Adipose tissue (tissue), 3 donors: ENCODE data around the gene PAX7. TPM values are rescaled to one million over a fixed set of nuclear protein-coding genes. Genes with fewer than 3 reads are reported as not detected.

Source experiments
- H3K27ac ChIP-seq: one replicate; pipeline ENCODE4 v1.5.1; 2013; ENCODE audit warnings: low read depth, low read length
- WGBS, 3 donors: extraction: QIAGEN DNeasy Blood & Tissue Kit; methylation state at CpG; one replicate each; pipeline ENCODE4 v1.1.7; 2013; 5-methylcytosine and 5-hydroxymethylcytosine counted together
- polyA plus RNA-seq, 3 donors: library from polyadenylated mRNA; stranded (reverse); fragments of 200-250 nt; gene quantifications; one replicate each; pipeline ENCODE4 v1.2.3, GENCODE V29; 2013
- donor health status: healthy with polysubstance abuse.
- donor health status: Bipolar disorder and iron deficiency.
- donor health status: healthy.

PAX7 gene
- polyA plus RNA-seq, 3 donors = not detected

DNA sequence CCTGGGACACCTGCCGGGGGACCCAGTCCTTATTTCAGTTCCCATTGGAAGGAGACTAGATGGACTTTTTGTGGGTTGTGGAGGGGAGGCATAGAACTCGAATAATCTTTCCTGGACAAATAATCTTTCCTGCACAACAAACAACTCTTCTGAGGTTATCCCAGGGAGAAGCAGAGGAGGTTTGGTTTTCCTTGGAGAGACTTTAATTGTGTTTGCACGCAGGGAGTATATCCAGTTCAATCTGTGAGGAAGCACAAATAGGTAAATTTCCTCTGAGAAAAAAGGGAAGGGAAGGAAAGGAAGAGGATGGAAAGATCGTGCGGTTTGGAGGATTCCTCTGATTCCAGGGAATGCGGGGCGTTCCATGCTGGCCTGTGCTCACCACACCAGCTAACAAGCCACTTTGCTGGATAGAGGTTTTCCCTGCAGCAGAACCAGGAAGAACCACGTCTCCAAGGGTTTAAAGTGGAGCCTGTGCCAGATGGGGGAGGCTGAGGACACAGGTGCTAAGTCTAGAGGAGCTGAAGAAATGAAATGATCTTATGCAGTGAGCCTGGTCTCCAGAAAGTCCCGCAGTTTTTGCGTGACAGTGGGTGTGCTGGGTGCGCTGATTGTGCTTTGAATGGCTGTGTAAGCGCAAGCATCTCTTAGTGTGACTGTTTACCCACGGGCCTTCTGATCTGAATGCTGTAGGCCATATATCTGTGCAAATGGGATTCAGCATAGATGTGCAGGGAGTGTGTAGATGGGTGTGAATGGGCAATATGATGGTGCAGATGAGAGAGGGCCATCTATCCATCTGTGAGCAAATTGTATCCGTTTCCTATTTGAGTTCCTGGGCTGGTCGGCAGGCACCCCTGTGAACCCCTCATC, 7.6 kb downstream of the PAX7 start:
- no peak overlapping the region for H3K27ac ChIP-seq
- WGBS, 3 donors = 3 to 12% (median 9%) methylated on average over 15 of the region's 15 CpGs

DNA sequence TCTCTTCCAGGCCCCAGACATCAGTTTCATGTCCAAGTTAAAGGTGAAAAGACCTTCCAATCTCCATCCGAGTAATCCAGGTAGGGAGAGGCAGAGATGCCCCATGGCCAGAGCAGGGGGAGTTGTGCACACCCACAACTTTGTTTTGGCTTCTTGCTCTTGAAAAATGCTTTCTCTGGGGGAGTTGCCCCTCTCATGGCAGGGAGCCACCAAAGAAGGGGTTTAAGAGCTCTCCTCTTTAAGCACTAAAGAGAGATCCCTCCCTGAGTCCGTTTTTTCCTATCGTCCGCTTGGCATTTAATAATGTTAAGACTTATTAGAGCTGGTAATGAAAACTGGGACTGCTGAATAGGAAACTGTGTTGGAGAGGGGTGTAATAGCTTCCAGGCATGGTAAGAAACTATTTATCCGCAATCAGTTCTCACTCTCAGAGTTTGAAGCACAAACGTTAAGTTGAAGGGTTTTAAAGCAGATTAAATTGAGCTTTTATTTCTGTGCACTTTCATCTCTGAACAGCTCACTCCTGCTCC, 8.3 kb downstream of the PAX7 start:
- 4 to 10% (median 8%) methylated on average over 6 of the region's 6 CpGs for WGBS, 3 donors

DNA sequence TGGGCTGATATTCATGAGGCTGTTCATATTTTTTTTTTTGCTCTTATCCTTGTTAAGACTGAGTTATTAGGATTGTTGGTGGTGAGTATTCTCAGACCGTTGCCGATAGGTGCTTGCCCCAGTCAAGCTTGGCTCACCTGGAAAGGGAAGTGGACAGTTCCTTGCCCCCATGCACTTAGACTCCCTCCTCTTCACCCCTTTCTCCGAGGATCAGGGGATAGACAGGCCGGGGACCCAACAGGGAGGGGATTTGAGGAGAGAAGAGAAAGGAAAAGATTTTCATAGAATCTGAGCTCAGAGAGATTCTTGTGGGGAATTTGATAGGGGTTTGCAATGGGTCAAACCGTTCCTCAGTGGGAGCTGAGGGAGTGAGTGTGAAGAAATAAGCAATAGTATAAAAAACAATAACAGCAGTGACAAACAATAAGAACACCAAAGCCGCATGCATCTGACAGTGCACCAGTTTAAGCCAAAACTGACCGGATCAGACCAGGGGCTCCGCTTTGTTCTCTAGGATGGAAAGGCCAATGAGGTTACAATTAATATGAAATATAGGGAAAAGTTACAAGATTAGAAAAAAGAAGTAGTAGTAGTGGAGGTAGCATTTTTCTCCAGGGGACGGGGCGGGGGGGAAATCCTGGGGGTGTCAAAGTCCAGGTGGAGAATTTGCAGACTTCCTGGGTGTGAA, 8.9 kb downstream of the PAX7 start:
- 7 to 9% (median 8%) methylated on average over 10 of the region's 10 CpGs for whole genome bisulfite sequencing, 3 donors
- no peak overlapping the region for H3K27ac ChIP-seq

More for the DNA sequence above, 8.3 kb downstream of the PAX7 start:
- no peak overlapping the region for H3K27ac ChIP-seq

DNA sequence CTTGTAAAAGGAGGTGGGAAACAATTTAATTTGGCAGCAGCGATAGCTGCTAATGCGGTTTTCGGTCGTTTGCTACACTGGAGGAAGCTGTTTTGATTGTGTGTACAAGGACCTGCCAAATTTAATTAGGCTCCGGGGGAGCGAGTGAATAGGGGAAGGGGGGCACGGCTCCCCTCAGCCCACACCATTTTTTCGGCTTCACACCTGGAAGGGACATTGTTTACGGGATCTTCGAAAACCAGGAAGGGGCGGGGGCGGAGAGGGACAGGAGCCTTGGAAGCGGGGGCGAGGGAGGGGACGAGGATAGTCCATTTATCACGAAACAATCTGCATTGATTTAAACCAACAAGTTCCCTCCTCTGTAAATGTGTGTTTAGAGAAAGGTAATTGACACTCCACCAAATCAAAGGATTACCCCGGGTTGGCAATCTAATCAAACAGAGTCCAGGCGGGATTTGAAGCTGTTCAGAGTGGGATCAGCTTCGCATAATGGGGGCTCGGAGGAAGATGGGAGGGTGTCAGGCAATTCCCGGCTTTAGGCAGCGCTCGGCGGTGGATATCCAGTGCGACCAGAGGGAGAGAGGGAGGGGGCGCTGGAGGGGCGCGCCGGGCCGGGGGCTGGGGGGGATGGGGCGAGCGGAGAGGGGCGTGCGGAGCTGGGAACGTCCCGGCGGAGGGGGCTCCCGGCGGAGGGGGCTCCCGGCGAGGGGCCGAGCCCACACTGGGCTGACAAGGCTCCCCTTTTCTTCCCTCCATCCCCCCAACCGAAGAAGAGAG, 9.8 kb downstream of the PAX7 start:
- 2 to 7% (median 5%) methylated on average over 31 to 43 of the region's 43 CpGs for WGBS, 3 donors

DNA sequence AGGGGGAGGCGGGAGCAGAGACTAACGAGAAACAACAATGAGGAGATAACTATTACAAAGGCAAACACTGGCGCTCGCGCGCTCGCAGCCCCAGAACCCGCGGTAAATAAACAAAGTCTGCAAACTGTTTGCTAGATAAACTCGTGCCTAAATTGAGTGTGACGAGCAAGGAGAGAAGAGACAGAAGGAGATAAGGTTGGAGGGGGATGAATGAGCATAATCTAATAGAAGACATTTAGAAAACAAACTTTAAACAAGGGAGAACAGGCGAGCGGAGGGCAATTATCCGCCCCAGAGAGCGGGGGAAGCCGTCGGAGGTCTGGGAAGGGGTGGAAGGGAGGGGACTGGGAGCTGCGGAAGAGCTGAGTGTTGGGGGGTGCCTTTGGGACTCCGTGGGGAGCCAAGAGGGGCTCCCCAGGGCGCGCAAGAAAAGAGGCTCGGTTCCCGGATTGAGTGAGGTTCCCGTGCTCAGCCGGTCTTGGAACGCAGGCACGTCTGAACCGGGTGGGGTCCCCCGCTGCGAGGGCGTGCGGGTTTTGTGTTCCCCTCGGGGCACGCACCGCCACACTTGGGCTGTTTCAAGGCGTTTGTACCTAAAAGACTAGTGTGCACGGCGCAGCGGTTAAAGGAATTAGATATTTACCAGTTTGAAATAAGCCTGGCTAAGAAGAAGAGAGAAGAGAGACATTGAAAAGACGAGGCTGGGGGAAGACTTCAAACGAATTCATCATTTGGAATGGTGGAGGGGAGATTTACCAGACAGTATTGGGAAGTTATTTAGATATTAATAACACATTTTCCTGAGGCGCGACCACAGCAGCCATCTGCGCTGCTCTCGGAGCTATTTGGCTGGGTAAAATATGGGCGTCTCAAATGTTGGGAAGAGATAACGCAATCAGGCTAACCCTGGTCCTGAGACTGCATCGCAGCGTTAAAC, 10.6 kb downstream of the PAX7 start:
- no peak overlapping the region for H3K27ac ChIP-seq
- WGBS, 3 donors = 2 to 7% (median 5%) methylated on average over 49 of the region's 49 CpGs

More for the DNA sequence above, 9.8 kb downstream of the PAX7 start:
- H3K27ac ChIP-seq = no peak overlapping the region

DNA sequence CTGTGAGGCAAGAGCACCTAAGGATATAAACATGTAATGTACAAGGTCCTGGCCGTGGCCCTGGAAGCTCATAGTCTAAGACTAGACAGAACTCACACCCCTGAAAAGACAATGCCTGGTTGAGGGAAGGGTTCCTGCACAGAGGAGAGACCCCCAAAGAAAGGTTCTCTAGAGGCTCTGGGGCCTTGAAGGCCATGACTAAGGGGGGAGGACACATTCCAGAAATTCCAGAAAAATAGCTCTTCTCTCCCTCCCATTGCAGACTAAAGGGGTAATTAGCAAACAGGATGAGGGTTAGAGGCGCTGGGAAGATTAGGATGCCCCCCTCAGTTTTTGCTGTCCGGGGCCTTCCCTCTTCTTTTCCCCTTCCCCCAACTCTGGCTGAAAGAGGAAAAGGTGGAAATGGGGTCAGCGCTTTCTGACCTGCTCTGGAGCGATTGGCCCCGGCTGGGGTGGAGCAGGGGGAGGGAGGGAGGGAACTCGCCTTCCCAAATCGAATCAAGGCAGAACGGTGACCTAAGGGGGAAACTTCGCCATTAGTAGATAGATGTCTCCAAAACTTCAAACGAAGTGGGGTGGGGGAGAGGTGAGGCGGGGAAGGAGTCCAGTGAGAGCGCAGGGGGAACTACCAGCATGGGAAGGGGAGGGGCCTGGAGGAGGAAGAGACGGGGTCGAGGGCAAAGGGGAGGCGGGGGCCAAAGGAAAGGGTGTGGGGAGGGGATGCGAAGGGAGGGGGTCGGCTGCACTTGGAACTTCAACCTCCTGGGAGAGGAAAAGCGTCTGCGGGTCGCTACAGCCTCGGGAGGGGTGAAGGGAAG, 11.8 kb downstream of the PAX7 start:
- WGBS, 3 donors = 2% methylated on average over 18 to 22 of the region's 22 CpGs
- H3K27ac ChIP-seq = no peak overlapping the region

DNA sequence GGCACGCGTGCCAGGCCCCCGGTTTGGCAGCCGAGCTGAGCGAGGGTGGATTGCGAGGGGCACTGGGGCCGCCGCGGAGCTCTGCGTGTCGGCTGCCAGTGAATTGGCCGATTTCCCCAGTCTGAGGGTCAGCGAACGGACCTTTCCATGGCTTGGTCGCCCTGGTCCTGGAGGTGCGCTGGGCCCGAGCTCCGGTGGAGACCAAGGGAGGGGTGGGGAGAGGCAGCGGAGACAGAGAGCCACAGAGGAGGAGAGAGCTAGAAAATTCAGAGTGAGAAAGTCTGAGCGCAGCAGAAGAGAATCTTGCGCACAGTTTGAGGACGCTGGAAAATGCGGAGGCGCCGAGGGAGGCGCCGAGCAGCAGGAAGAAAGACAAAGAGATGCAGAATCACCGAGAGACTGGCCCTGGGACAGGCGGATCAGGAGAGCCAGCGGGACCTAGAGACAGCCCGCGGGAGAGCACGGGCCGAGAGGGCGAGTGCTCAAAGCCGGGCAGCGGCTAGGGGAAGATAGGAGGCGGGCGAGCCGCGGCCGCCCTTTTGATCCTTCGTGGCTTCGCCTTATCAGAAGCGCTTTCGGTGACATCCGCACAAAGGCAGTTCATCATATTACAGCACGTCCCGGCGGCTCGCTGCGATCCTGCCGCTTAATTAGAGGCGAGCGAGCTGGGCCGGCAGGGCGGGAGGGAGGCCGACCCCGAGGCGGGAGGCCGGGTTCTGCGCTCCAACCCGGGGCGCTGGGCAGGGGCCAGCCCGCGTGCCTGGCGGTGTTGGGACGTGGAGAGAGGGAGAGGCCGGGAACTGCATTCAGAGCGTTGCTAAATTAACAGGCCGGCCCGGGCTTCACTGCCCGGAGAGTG, 12.7 kb downstream of the PAX7 start:
- no peak overlapping the region for H3K27ac ChIP-seq
- WGBS, 3 donors = 1% methylated on average over 73 of the region's 73 CpGs

DNA sequence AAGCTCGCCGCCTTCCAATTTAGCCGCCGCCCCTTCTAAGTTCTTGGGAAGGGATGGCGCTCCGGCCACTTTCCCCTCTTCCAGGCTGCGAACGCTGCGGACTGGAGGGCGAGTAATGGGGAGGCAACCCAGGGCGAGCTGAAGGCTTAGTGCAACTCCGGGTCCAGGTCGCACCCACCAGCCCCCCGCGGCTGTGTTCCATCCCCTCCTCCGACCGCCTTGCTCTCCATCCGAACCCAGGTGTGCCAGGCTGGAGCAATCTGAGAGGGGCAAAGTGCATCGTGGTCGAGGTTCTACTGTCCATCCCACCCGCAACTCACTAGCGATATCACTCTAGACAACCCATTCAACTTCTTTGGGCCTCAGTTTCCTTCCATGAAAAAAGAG, 13.4 kb downstream of the PAX7 start:
- WGBS, 3 donors = 1 to 7% (median 3%) methylated on average over 19 to 22 of the region's 22 CpGs
- H3K27ac ChIP-seq = no peak overlapping the region

DNA sequence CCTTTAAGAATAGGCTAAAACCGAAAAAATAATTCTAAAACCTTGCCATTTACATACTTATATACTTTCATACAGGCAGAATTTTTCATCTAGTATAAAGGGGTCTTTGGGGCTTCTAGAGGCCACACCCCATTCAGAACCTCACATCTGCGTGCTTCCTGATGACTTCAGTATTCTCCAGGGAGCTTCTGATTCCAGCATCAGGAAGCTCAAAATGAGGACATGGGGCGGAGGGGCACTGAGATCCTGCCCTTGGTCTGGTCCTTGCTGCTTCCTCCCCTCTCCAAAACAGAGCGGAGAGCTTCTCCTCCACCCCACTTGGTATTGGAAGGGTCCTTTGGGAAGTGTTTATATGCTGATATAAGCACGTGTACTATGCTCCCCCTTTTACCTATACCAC, 13.8 kb downstream of the PAX7 start:
- 3 to 5% (median 5%) methylated on average over 5 of the region's 5 CpGs for WGBS, 3 donors
- no peak overlapping the region for H3K27ac ChIP-seq

DNA sequence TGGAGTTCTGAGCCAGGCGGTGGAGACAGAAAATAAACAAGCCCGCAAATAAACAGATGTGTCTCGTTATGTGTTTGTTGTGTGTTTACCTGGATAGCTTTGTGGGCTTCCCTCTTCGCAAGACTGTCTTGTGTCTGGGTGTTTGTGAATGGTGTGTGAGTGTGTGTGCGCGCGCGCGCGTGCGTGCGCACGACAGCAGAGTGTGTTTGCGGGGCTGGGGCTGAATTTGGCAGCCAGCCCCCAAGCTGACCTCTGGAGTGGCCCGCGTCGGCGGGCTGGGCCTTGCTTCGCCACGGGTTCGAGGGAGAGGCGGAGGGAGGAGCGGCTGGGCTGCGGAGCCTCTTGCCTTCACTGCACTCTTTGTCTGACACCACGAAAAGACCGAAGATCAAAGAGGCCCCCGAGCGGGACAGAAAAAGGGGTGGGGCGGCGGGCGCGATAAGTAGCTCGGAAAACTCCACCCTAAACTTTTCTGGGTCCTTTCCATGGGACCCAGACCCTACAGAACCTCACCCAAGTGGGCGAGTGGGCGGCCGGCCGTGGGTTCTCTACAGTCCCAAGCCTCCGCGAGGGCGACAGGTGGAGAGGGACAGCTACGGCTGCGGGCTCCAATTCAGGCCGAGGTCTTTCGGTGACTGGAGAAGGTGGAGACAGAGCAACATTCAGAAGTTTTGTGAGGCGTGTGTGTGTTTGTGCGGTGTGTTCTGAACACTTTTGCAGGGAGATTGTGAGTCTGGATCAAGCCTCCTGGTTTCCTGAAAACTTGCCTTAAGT, 14.5 kb downstream of the PAX7 start:
- H3K27ac ChIP-seq = no peak overlapping the region
- WGBS, 3 donors = 2 to 3% (median 2%) methylated on average over 34 to 46 of the region's 46 CpGs

DNA sequence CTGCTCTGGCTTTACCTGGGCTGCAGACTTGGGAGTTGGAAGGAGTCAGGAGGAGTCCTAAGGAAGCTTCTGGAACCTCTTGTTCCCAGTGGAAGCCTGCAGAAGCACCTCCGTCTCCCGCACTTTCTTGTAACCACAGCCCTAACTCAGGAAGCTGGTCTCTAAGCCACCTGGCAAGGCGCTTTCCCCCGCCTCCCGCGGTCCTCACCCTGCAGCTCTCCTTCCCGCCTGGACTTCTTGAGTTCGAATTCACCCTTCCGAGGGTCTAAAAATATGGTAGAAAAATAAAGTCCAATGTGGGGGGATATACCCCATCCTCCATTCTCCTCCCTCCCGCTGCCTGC, 15.1 kb downstream of the PAX7 start:
- 4 to 9% (median 5%) methylated on average over 10 of the region's 10 CpGs for WGBS, 3 donors
- H3K27ac ChIP-seq = no peak overlapping the region

DNA sequence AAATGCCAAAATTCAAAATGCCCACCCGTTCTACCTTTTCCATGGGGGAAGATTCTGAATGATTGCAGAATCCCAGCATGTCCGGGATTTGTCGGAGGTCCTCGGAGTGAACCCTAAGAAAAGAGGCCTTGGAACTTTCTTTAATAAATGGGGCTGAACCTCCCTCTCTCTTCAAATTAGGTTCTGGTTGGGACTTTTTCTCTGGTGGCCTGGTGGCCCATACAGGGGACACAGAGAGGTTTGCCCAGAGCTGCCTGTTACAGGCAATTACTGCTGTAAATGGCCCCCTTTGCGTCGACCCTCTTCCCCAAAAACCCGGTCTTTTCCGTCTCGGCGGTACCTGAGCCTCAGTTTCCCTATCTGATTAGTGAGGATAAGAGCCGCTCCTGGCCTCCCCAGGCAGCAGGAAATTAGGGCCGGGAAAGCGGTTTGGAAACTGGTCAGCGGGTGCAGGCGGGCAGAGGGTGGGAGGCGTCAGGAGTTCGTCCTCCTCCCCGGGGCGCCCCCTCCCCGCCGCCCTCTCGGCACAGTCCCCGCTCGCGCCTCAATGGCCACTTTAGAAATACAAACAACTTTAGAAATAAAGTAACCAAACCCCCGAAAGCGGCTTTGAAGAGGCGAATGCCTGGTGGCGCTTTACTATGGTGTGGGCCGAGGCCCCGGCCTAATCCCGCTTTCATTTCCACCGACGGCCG, 15.6 kb downstream of the PAX7 start:
- no peak overlapping the region for H3K27ac ChIP-seq
- WGBS, 3 donors = 3 to 4% (median 4%) methylated on average over 35 of the region's 35 CpGs

DNA sequence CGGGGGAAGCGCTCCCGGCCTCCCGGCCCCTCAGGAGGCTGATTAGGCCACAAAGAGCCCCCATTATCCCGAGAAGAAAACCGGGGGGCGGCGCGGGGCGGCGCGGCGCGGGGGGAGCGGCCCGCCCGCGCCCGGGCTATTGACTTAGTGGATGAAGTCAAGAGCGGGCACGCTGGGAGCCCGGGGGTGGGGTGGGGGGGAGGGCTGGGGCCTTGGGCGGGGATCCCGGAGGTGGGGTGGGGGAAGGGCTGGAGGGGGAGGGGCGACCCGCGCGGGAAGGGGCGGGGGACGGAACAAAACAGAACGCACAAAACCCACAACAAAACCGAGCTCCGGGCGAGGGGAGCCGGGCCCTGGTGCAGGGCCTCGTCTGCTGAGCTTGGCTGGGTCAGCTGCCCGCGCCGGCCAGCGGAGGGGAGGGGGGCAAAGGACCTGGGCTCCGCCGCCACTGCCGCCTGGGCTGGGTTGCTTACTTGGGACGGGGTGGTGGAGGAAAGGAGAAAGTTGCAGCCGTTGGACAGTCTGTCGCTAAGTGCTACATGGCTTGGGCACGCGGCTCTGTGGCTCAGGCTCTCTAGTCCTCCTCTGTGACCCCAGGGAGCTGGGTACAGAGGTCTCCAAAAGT, 16.3 kb downstream of the PAX7 start:
- 2 to 3% (median 2%) methylated on average over 35 to 48 of the region's 48 CpGs for WGBS, 3 donors
- no peak overlapping the region for H3K27ac ChIP-seq

DNA sequence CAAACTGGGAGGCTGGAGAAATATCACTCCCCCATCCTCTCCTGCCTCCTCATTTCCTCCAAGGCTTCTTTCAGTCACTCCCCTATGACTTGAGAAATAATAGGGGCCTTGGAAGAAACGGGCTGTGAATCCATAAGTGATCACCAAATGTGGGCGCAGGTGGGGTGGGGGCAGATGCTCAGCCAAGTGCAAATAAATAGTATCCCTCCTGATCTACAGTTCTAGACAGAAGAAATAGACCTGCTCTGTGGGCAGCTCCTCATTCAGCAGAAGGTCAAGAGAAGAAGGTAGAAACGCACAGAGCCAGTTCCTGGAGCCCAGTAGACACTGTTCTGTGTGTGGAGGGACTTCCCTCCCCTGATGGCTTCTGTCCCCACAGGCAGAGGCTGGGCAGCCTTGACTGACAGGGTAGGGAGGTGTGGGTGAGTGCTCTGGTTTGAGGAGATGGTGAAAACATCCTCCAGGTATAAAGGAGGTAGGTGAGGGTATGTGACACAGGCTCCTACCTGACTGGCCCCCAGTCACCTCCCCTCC, 17.1 kb downstream of the PAX7 start:
- 15 to 17% (median 17%) methylated on average over 3 of the region's 3 CpGs for WGBS, 3 donors
- H3K27ac ChIP-seq = no peak overlapping the region
